Adipocyte (in vitro differentiated cells): ENCODE measurements around the gene MCTP2.
A peak's percentile ranks its signal among the peaks of the same experiment; 100 is the strongest.

ENCODE experiments used
- DNase-seq: peaks from one replicate; pipeline ENCODE4 v3.0.0-alpha.2; 2015; ENCODE audit warnings: low read depth
- H3K27me3 ChIP-seq: replicated peaks from 2 replicates; pipeline ENCODE4 v1.7.0; 2013; ENCODE audit warnings: mild to moderate bottlenecking, low read length, moderate library complexity; ENCODE audit not compliant: control insufficient read depth, insufficient read depth
- H3K36me3 ChIP-seq: 2 replicates; pipeline ENCODE4 v1.7.0; 2013; ENCODE audit warnings: low read length, mild to moderate bottlenecking, moderate library complexity; ENCODE audit not compliant: control insufficient read depth, insufficient read depth, severe bottlenecking
- H3K4me1 ChIP-seq: 2 replicates; pipeline ENCODE4 v1.7.0; 2013; ENCODE audit warnings: mild to moderate bottlenecking, low read length, moderate library complexity; ENCODE audit not compliant: control insufficient read depth, insufficient read depth
- H3K4me3 ChIP-seq: 2 replicates; pipeline ENCODE4 v1.7.0; 2013; ENCODE audit warnings: mild to moderate bottlenecking, low read length, moderate library complexity
- H3K9ac ChIP-seq: 2 replicates; pipeline ENCODE4 v1.7.0; 2013; ENCODE audit warnings: mild to moderate bottlenecking, low read length, moderate library complexity
- H3K9me3 ChIP-seq: 2 replicates; pipeline ENCODE4 v1.7.0; 2013; ENCODE audit warnings: mild to moderate bottlenecking, low read length, moderate library complexity; ENCODE audit not compliant: control insufficient read depth

Gene MCTP2

GRCh38 chr15:94383041-94383440 lies 151.7 kb downstream of the MCTP2 start:
- peaks cover 11% of the 10 kb centered on the region for H3K36me3 ChIP-seq
- H3K9ac ChIP-seq, result no peak overlapping the region
- no peaks in the 10 kb centered on the region for H3K27me3 ChIP-seq
- no peak for DNase-seq
- no peaks in the 10 kb centered on the region for H3K9me3 ChIP-seq
- no peak overlapping the region for H3K4me3 ChIP-seq
- H3K4me1 ChIP-seq, result no peaks in the 10 kb centered on the region

- DNase-seq, result no peak
- H3K36me3 ChIP-seq, result peaks cover 8% of the 10 kb centered on the region
- no peak overlapping the region for H3K9ac ChIP-seq
- H3K27me3 ChIP-seq, result no peaks in the 10 kb centered on the region
- H3K9me3 ChIP-seq, result no peaks in the 10 kb centered on the region
- H3K4me3 ChIP-seq, result no peak overlapping the region
- no peaks in the 10 kb centered on the region for H3K4me1 ChIP-seq
Measured at GRCh38 chr15:94383706-94384105, 152.3 kb downstream of the MCTP2 start.

DNA sequence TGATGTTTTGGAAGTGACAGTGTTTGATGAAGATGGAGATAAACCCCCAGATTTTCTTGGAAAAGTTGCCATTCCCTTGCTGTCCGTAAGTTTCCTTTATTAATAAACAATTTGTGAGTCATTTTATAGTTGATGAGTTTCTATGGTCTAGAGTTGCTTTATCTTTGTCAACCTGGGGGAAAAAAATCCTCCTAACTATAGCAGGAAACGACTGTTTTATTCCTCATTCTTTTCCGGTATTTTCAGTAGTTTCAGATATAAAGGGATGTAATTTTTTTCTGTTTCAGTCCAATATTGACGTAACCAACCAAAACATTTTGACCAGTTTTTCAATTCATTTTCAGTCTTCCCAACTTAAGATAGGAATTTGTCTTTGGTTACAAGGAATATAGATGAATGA lies 154.1 kb downstream of the MCTP2 start:
- no peaks in the 10 kb centered on the region for H3K9me3 ChIP-seq
- no peaks in the 10 kb centered on the region for H3K27me3 ChIP-seq
- H3K4me3 ChIP-seq, result no peak overlapping the region
- peaks cover 8% of the 10 kb centered on the region for H3K36me3 ChIP-seq
- H3K9ac ChIP-seq, result no peak overlapping the region
- DNase-seq, result no peak
- H3K4me1 ChIP-seq, result no peaks in the 10 kb centered on the region

DNA sequence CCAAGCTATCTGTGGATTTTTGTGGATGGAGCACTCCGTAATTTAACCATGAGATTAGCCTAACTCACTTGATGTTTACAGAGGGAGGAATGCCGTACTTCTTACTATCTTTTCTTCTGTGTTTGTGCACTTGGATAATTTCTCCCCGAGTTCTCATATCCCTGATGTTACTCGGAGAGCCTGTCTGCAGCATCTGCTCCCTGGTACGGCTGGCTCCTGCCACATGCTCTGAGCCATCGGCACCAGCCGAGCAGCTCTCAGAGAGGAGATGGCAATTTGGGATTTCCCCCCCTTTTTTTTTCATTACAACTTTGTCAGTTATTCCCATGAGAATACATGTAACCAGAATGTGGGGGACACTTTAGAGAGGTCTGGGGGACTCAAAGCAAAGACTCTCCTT lies 155.0 kb downstream of the MCTP2 start:
- H3K4me1 ChIP-seq, result no peaks in the 10 kb centered on the region
- H3K9ac ChIP-seq, result no peak overlapping the region
- H3K36me3 ChIP-seq, result peaks cover 5% of the 10 kb centered on the region
- H3K4me3 ChIP-seq, result no peak overlapping the region
- H3K9me3 ChIP-seq, result no peaks in the 10 kb centered on the region
- DNase-seq, result no peak
- H3K27me3 ChIP-seq, result no peaks in the 10 kb centered on the region

- Histone ChIP-seq H3K9ac (no peak overlapping the region), H3K27me3 (no peaks in the 10 kb centered on the region), H3K9me3 (no peaks in the 10 kb centered on the region), H3K4me3 (no peak overlapping the region), H3K4me1 (no peaks in the 10 kb centered on the region), H3K36me3 (peaks cover 5% of the 10 kb centered on the region)
- DNase-seq, result no peak
Measured at GRCh38 chr15:94387442-94387841, 156.1 kb downstream of the MCTP2 start.

- DNase-seq, result no peak
- Histone ChIP-seq H3K4me1 (no peaks in the 10 kb centered on the region), H3K9ac (no peak overlapping the region), H3K36me3 (peaks cover 5% of the 10 kb centered on the region), H3K4me3 (no peak overlapping the region), H3K27me3 (no peaks in the 10 kb centered on the region), H3K9me3 (no peaks in the 10 kb centered on the region)
Measured at GRCh38 chr15:94387849-94388441, 156.6 kb downstream of the MCTP2 start.

- DNase-seq, result peak; percentile 76
Measured at GRCh38 chr15:94395640-94396039, 164.3 kb downstream of the MCTP2 start.

GRCh38 chr15:94397337-94397736 lies 166.0 kb downstream of the MCTP2 start:
- H3K27me3 ChIP-seq, result no peaks in the 10 kb centered on the region
- H3K4me3 ChIP-seq, result no peak overlapping the region
- H3K9me3 ChIP-seq, result no peaks in the 10 kb centered on the region
- no peaks in the 10 kb centered on the region for H3K36me3 ChIP-seq
- peaks cover 29% of the 10 kb centered on the region for H3K4me1 ChIP-seq
- H3K9ac ChIP-seq, result no peak overlapping the region
- no peak for DNase-seq

More at GRCh38 chr15:94395640-94396039, 164.3 kb downstream of the MCTP2 start:
- Histone ChIP-seq H3K36me3 (no peaks in the 10 kb centered on the region), H3K9ac (no peak overlapping the region), H3K27me3 (no peaks in the 10 kb centered on the region), H3K9me3 (no peaks in the 10 kb centered on the region), H3K4me1 (peaks cover 29% of the 10 kb centered on the region), H3K4me3 (peak overlapping the region; percentile 57)

GRCh38 chr15:94398001-94398400 lies 166.6 kb downstream of the MCTP2 start:
- Histone ChIP-seq H3K4me3 (no peak overlapping the region), H3K9me3 (no peaks in the 10 kb centered on the region), H3K4me1 (peaks cover 30% of the 10 kb centered on the region), H3K27me3 (no peaks in the 10 kb centered on the region), H3K9ac (no peak overlapping the region), H3K36me3 (no peaks in the 10 kb centered on the region)
- no peak for DNase-seq

- Histone ChIP-seq H3K27me3 (no peaks in the 10 kb centered on the region), H3K9me3 (no peaks in the 10 kb centered on the region), H3K9ac (no peak overlapping the region), H3K36me3 (peaks cover 5% of the 10 kb centered on the region), H3K4me1 (peaks cover 25% of the 10 kb centered on the region), H3K4me3 (no peak overlapping the region)
- DNase-seq, result no peak
Measured at GRCh38 chr15:94400526-94401298, 169.4 kb downstream of the MCTP2 start.

DNA sequence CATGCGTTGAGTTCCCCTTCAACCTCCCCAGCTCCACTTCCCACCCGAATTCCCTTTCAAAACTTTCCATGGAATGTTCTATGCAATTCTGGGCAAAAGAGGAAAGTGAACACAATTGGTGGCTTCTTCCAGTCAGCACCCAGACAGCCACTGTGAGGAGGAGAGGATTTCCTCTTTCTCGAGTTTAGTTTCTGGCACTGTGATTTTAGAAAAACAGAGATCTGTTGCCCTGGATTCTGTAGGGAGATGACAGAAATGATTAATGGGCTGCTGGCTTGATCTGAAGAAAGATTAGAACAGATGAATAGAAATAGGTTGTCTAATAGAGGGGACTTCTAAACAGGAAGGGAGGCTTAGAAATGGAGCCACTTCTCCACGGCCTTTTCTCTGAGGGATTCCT lies 172.0 kb downstream of the MCTP2 start:
- no peak for DNase-seq
- H3K9me3 ChIP-seq, result no peaks in the 10 kb centered on the region
- H3K27me3 ChIP-seq, result no peaks in the 10 kb centered on the region

More for the DNA sequence above, 172.0 kb downstream of the MCTP2 start:
- peaks cover 14% of the 10 kb centered on the region for H3K36me3 ChIP-seq
- H3K9ac ChIP-seq, result no peak overlapping the region
- no peak overlapping the region for H3K4me3 ChIP-seq
- H3K4me1 ChIP-seq, result peaks cover 3% of the 10 kb centered on the region
